GM21825 (cell line): Measurements from ENCODE around the gene GJD2.

Source experiments
- ATAC-seq: cut with Tn5 transposase; IDR thresholded peaks from one replicate; pipeline ENCODE4 v1.9.1; 2021; ENCODE audit warnings: mild to moderate bottlenecking, moderate library complexity; ENCODE audit not compliant: unreplicated experiment

The GJD2 gene

DNA sequence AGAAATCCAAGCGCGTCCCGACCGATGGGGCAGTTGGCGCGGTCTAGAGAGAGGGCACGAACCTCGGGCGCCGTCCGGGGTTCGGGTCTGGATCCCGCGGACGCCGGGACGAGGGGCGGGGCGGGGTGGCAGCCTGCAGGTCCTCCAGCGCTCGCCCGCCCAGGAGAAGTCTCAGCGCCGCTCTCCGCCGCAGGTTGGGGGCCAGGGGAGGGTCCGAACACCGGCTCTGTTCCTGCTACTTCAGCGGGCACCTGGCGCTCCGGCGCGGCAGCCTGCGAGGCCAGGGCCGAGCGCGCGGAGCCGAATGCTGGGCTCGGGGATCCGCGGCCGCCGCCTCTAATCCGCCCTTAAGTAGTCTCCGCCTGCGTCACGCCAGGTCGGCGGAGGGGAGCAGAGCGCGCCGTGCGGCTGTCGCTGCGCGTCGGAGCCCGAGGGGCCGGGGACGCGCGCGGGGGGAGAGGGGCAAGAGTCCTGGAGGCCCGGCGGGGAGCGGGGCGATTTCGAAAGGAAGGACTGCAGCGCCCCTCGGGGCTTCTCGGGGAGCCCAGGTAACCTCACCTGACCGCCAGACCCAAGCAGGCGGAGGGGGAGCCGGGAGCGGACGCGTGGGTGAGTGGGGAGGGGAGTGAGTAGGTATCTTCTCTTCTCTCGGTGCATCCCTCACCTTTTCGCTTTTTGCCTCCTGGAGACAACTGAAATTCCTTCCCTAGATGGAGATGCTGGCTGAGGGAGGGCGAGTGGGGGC lies at the start of gene GJD2:
Gene GJD2, minus strand, starts transcription at position 325 of the 745 bp plus-strand sequence. CDS start 510 bp downstream, outside the sequence.
- ATAC-seq: no peak

DNA sequence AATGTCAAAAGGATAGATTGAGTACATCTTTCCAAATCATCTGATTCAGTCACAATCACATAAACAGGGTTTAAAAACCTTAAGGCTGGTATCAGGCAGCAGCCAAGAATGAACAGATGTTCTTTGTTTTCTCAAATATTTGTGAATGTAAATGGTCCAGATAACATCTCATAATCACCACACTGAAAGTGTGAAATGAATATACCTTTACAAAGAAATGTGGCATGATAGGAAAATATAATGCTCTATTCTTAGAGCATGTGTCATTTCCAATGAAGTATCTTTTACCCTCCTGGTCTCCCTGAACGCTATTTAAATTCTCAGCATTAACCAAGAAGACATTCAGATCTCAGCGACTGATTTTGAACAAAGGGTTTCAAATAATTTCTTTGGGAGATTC lies 49.3 kb upstream of the GJD2 start:
- no peak for ATAC-seq

DNA sequence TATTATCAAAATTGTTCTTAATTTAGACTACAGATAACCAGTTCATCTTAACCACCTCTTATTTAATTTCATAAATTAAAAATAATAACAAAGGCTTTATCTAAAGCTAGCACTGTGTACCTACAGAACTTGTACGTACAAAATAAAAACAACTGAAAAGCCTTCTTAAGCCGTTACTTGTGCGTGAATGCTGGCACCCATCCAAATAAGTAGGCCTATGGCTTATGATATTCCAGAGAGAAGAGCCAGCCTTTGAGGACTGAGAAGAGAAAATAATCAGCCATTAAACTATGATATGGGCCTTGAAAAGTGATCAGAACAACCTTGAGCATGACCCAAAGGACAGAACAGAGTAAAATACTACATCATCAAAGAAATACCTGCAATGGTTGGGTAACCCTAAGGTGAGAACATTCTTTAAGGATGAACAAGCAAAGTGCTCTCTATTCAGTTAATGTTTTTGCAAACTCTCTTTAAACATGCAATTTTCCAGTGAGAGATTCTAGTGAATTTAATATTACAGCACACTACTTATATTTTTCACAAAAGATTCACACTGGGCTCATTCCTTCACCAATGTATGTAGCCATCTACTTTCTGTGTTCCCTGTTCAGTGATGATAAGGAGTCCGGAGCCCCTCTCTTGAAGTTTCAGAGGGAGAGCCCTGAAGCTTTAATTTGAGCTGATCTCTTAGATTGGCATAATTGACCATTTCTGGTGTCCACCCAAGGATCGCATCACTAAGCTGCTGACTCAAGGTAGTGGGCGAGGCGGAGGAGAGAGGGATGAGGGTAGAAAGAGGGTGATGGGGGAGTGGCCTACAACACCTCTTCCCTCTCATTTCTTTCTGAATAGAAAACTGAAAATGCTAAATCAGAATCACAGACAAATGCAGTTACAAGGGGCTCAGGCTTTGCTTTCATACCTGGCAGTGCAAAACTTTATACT lies 48.3 kb upstream of the GJD2 start:
- no peak for ATAC-seq

DNA sequence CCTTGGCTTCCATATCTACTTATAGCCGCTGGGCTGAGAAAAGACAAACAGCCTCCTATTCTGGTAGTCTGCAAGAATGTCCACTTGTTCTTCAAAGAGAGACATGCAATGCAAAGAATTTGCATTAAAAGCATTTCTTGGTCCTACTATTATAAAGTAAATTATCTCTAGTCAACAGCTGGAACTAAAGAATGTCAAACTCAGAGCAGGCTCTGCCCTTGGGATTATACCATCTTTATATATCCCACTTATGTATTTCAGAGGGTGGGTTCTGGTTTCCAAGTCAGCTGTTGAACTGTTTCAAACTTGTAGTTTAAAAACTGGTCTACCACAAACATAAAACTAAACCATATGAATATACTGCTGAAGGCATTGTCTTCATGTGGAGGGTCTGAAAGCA lies 47.6 kb upstream of the GJD2 start:
- no peak for ATAC-seq

DNA sequence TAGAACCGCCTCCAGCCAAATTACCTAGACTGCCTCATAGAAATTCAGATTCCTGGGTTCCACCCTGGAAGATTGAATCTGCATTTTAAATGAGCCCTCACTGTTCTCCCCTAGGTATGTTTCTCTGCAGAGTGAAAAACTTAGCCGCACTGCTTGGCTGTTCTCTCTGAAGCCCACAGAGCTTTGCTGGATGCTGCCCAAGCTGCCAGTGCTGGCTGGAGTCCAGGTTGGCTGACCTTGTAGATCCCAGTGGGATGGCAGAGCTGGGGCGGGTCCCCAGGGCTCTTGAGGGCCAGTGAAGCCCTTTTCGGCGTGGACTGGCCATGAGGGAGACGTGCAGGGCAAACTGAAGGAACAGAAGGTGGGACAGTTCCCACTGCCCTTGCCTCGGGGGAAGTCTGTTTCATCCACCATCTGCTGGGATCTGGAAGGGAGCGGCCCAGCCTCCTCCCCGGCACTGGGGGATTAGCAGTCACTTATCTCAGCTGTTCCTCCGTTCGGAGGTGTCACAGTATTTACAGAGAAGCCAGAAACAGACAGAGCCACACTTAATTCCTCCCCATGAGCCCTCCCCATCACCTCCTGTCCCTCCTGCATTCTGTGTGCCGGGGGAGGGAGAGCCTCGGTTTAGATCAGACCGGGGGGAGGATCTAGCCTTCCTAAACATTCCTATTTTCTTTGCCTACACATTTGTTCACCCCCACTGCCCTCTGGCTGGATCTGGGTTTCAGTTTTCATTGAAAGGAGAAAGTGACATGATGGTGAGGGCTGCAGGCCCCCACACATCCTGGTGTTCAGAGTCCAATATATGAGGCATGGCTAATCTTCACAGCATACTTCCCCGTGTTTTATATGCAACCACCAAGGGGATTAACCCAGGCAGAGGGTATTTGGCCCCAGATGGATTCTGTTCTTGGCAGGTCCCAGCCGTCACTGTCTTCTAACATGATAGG lies 44.6 kb upstream of the GJD2 start:
- ATAC-seq: no peak

DNA sequence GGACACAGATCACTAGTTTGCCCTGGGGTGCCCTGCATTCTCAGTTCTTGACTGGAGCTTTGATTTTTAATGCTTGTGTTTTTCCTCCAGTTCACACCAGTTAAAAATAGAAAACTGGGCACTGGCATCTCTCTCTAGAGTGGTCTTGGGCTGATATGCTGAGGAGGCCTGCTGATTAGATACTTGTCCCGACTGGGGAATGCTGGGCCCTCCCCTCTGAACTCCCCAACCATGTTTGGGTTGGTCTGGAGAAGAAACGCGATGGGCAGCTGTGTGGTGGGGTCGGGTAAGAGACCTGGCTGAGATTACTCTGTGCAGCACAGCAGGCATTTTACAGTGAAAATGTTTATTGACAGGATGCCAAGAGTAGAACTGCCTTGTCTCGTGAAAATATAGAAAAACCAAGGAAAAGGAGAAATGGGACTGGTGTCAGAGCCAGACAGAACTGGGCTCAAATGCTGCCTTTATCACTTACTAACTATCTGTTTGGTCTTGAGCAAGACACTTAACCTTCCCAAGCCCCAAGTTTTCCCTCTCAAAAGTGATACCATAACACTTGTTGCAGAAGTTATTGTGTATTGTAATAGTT lies 42.1 kb upstream of the GJD2 start:
- no peak for ATAC-seq

DNA sequence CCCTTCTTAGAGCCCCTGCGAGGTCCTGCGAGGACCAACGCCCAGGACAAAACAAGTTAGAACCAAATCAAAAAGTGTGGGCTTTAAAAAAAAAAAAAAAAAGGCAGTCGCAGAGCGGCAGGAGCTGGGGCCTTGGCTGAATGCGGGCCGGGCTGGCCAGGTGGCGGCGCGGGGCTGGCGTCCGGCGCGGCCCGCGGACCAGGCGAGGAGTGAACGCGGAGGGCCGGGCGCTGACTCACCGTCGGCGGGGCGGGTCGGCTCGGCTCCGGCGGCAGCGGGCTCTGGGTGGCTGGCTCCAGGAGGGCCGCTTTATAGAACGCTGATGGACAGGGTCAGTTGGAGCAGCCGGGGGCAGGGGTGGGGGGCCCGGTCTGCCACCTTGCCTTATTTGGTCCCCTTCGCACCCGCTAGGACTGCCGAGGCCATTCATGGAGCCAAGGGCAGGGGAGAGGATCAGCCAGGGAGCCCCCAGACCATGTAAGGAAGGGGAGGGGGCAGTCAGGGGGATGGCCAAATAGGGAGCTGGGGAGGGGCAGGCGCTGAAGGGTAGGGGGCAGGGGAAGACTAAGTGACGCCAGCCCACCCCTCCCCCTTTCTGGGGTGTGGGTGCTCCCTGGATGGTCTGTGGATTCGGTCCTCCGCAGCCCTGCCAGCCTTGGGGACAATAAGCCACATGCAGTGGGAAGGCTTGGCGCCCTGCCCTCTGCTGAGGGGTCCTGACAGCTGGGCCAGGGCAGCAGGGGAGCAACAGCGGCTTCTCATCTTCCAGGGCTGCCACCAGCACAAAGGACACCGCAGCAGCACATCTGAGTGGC lies 40.7 kb upstream of the GJD2 start, which contains the start of gene ACTC1:
Gene ACTC1, minus strand, starts transcription at position 283 of the 815 bp plus-strand sequence. CDS start 741 bp downstream, outside the sequence.
- ATAC-seq: no peak

DNA sequence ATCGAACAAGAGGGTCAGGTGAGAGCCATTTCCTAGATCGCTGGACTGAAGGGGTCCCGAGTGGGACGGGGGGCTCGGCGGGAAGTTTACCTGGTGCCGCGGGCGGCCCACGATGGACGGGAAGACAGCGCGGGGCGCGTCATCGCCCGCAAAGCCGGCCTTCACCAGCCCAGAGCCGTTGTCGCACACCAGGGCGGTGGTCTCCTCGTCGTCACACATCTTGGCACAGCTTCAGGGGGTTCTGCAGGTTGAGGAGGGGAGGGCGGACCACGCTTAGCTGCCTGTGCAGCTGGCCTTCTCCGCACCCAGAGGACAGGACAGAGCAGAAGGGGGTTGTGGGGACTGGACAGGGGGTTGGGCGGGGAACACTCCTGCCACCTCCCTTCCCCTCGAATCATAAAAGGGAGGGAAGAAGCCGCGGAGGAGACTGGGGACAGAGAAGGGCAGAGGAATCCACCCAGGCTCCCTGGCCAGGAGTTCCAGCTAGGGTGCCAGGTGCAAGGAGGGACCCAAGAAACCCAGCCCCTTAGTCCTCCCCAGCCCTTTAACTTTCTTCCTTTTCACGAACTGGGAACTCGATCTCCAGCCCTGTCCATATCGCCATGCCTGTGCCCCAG lies 39.9 kb upstream of the GJD2 start:
- ATAC-seq: no peak

DNA sequence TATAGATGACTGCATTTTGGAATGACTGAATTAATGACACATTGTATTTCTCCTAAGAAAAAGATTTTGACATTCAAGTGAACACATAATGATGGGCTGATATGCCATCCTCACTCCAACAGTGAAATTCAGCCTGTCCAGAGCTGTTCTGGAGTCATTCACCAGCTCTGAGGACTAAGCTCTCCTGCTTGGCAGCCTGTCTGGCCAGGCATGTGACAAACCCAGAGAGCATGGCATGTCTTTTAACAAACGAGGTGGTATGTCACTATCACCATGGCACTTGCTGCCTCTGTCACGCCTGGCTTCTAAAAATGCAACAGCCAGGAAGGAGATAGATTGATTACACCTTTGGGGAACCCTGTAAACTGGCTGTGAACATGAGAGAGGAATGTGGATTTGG lies 39.1 kb upstream of the GJD2 start:
- ATAC-seq: no peak

DNA sequence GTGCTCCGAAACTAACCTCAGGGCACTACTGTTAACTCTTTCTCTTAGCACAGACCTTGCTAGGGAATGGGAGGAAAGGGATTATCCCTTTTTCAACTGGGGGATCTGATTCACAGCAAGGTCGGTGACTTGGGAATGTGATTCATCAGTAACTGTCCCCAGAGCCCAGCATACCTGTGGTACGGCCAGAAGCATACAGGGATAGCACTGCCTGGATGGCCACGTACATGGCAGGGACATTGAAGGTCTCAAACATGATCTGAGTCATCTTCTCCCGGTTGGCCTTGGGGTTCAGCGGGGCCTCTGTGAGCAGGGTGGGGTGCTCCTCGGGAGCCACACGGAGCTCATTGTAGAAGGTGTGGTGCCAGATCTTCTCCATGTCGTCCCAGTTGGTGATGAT lies 38.3 kb upstream of the GJD2 start:
- no peak for ATAC-seq

DNA sequence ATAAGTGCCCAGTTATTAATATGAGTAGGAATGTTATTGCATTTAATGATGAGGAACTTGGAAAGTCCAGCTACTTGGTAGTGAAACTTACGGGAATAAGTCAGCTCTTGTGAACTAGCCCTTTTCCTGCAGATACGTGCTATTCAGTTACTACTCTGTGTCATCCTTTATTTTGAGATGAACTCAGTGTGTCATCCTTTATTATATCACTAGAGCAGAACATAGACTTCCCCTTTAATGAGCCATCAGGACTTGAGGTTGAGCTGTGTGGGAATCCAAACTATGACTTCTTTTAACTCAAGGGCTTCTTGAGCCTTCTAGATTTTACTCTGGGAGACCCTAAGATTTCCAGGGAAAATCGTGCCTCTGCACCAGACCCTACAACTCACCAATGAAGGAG lies 36.9 kb upstream of the GJD2 start:
- no peak for ATAC-seq

DNA sequence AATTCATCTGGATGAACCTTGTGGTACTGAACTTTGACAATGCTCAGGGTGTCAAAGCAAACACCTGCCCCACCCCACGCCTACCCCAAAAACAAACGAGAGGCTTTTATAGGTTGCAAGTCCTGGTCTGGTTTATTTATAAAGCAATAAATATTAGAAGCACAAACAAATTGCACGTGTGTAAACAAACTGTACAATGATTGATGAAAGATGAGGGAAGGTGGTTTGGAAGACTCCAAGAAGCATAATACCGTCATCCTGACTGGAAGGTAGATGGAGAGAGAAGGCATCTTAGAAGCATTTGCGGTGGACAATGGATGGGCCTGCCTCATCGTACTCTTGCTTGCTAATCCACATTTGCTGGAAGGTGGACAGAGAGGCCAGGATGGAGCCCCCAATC lies 35.3 kb upstream of the GJD2 start:
- no peak for ATAC-seq

DNA sequence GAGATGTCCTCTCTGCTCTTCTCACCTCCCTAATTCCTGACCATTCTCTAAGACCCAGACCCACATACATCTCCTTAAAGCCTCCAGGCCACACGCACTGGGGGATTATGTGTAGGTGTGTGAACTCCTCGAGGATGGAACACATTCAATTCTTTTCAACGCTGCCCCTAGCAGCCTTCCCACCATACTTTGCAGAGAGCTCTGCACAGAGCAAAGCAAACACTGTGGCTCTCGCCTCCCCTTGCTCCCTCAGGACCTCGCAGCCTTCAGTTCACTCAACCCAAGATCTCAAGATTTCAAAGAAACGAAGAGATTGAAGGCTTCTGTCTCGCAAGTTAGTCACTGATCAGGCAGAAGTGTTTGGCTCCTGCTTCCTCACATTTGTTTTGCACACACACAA lies 34.5 kb upstream of the GJD2 start:
- ATAC-seq: no peak

DNA sequence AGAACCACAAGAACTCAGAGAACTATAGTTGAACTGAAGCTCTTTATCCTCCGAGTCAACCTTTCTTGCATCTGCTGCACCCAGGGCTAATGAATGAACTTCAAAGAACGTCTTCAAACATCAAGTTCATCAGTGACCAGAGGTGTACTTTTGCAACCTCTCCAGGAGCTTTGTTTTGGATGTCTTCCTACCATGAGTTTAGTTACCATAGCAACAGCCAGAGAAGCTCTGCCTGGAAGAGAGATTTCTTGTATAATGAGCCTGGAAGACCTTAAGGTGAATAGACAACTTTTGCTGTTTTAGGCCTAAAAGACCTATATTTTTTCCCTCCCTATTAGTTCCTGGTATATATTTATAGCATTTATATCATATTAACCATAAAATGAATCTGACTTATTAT lies 31.4 kb upstream of the GJD2 start:
- ATAC-seq: no peak

DNA sequence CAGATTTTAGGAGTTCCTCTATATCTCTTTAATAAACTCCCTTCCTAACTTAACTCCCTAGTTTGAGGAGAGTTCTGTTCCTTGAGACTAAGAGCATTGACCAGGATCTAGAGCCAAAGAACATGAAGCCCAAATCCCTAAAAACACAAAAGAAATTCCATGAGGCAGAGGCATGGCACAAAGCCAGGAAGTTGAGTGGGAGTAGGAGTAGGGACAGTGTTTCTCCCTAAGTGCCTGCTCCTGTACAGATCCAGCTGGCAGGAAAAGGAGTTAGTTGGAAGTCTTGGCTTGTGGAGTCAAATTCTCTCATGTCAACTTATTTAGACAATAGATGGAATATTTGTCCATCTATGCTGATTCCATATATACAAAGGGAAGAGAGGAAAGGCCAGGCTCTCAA lies 29.2 kb upstream of the GJD2 start:
- no peak for ATAC-seq

DNA sequence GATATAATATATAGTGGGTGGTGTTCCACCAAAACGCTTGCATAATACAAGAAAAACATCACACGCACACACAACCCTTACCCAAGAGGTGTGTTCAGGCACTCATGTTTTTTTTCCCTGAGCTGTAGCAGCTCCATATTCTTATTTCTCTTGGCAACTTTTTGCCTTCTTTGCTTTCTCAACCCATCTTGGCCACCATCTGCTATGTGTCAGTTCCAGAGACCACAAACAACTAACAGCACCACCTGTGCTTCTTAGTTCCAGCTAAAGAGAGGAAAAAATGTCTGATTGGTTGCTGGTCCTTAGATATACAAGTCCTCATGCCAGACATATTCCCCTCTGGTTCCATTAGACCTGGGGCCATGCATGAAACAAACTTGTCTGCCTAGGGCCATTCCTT lies 28.6 kb upstream of the GJD2 start:
- no peak for ATAC-seq

DNA sequence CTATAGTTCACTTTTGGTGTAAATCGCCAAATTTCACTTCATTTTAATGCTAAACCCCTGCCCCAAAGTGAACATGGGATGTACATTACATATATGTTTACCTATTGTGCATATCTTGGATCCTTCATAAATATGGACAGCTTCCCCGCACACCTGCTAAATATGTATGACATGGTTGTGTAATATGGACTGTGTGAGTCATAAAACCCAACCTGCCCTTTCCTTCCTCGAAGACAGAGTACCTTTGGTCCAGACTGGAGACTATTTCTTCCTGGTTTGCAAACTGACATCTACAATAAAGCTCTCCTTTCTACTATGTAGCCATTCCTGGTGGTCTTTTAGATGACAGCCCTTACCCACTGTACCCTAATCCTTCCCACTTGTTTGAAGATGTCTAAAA lies 28.1 kb upstream of the GJD2 start:
- ATAC-seq: no peak

DNA sequence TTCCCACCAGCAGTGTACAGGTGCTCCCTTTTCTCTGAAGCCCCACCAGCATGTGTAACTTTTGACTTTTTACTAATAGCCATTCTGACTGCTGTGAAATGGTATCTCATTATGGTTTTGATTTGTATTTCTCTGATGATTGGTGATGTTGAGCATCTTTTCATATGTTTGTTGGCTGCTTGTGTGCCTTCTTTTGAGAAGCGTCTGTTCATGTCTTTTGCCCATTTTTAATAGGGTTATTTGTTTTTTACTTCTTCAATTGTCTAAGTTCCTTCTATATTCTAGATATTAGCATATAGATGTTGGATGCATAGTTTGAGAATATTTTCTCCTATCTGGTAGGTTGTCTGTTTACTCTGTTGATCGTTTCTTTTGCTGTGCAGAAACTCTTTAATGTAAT lies 25.9 kb upstream of the GJD2 start:
- no peak for ATAC-seq

DNA sequence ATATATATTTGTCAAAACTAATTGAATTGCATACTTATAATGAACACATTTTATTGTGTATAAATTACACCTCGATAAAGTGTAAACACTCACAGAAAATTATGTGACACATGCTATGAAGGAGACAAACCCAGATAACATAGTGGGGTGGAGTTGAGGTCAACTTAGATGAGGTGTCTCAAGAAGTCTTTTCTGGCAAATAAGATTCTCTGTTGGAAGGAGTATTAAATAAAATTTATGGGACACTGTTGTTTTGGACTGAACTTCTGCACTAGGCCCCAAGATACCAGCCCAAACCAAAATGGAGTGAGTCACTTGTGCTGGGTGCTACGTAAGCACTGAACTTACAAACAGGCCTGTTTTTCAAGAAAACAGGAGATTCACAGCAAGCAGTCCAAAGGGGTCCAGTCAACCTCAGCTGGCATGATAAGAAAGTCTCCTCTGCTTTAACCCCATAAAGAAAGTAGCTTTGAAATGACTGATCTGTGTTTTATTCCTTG lies 21.9 kb upstream of the GJD2 start:
- no peak for ATAC-seq
